Fibroblast of lung (primary cell): ENCODE results near the gene C20orf204. TPM values are rescaled to one million over a fixed set of nuclear protein-coding genes. Genes with fewer than 3 reads are reported as not detected.
A peak's percentile ranks its signal among the peaks of the same experiment; 100 is the strongest.

Source experiments
- DNase-seq, 2 donors: peaks; one replicate each; pipeline versions ENCODE4 v3.0.0 to v3.0.0-alpha.2; 2010; ENCODE audit warnings: low read depth in 2 of 2
- H2AFZ ChIP-seq: 2 replicates; pipeline ENCODE4 v1.5.1; 2012; ENCODE audit warnings: low read length, control low read depth, inconsistent platforms
- H3K27ac ChIP-seq: 2 replicates; pipeline ENCODE4 v1.5.1; 2011; ENCODE audit warnings: low read length, control low read depth; ENCODE audit not compliant: insufficient read depth
- H3K27me3 ChIP-seq: 2 replicates; pipeline ENCODE4 v1.5.1; 2011; ENCODE audit warnings: mild to moderate bottlenecking, low read length; ENCODE audit not compliant: control insufficient read depth, insufficient read depth
- H3K36me3 ChIP-seq: 2 replicates; pipeline ENCODE4 v1.5.1; 2011; ENCODE audit warnings: low read length; ENCODE audit not compliant: control insufficient read depth, insufficient read depth
- H3K4me1 ChIP-seq: 2 replicates; pipeline ENCODE4 v1.5.1; 2011; ENCODE audit warnings: low read length; ENCODE audit not compliant: control insufficient read depth, insufficient read depth; ENCODE audit errors: extremely low read depth
- H3K4me2 ChIP-seq: 2 replicates; pipeline ENCODE4 v1.5.1; 2011; ENCODE audit warnings: low read length, control low read depth; ENCODE audit not compliant: insufficient read depth; ENCODE audit errors: extremely low read depth
- H3K4me3 ChIP-seq, 4 experiments: fragments of 200-600 bp in 1 of 4; sonication (generic) in 1 of 4; replicated peaks in 1 of 4; 2 replicates each; pipeline ENCODE4 v1.5.1; 2011 to 2016; ENCODE audit warnings: low read length in 4 of 4, low read depth in 3 of 4, mild to moderate bottlenecking in 3 of 4, control low read depth in 2 of 4, inconsistent platforms in 1 of 4, mixed read lengths in 1 of 4; ENCODE audit not compliant: insufficient read depth in 1 of 4; ENCODE audit errors: control extremely low read depth in 1 of 4
- H3K79me2 ChIP-seq: 2 replicates; pipeline ENCODE4 v1.5.1; 2012; ENCODE audit warnings: mild to moderate bottlenecking, low read length, inconsistent platforms; ENCODE audit not compliant: control insufficient read depth, insufficient read depth
- H3K9ac ChIP-seq: 2 replicates; pipeline ENCODE4 v1.5.1; 2011; ENCODE audit warnings: mild to moderate bottlenecking, low read length, control low read depth; ENCODE audit not compliant: insufficient read depth
- H3K9me3 ChIP-seq: 2 replicates; pipeline ENCODE4 v1.5.1; 2012; ENCODE audit warnings: low read depth, low read length; ENCODE audit not compliant: control insufficient read depth, insufficient read depth
- H4K20me1 ChIP-seq: 2 replicates; pipeline ENCODE4 v1.5.1; 2011; ENCODE audit warnings: low read length; ENCODE audit not compliant: control insufficient read depth, insufficient read depth; ENCODE audit errors: extremely low read depth
- CTCF ChIP-seq, 2 donors: IDR thresholded peaks in 1 of 2; conservative IDR thresholded peaks in 1 of 2; 1 replicate in 1 of 2; 2 replicates in 1 of 2; pipeline ENCODE4 v1.5.1; 2011 to 2012; ENCODE audit warnings: low read length in 2 of 2, control low read depth in 1 of 2, inconsistent platforms in 1 of 2, low read depth in 1 of 2, mild to moderate bottlenecking in 1 of 2
- EZH2 ChIP-seq: IDR thresholded peaks from 2 replicates; pipeline ENCODE4 v1.5.1; 2012; ENCODE audit warnings: low read length, control low read depth, mild to moderate bottlenecking; ENCODE audit errors: missing control alignments
- polyA plus RNA-seq, 2 donors: library from polyadenylated mRNA; depleted of rRNA in 1 of 2; stranded (reverse) in 1 of 2; unstranded in 1 of 2; fragments of >200 nt; gene quantifications; 2 replicates each; pipeline ENCODE4 v1.2.1, GENCODE V29; 2011 to 2012; ENCODE audit warnings: missing spikeins in 1 of 2
- total RNA-seq: library from RNA; depleted of rRNA; stranded (reverse); fragments of >200 nt; gene quantifications from 2 replicates; pipeline ENCODE4 v1.2.1, GENCODE V29; 2014

Gene C20orf204
- total and polyA plus RNA-seq, 2 donors (not counting 1 experiment from before 2014, with no cell fraction given), result 0.02 to 0.66 TPM

DNA sequence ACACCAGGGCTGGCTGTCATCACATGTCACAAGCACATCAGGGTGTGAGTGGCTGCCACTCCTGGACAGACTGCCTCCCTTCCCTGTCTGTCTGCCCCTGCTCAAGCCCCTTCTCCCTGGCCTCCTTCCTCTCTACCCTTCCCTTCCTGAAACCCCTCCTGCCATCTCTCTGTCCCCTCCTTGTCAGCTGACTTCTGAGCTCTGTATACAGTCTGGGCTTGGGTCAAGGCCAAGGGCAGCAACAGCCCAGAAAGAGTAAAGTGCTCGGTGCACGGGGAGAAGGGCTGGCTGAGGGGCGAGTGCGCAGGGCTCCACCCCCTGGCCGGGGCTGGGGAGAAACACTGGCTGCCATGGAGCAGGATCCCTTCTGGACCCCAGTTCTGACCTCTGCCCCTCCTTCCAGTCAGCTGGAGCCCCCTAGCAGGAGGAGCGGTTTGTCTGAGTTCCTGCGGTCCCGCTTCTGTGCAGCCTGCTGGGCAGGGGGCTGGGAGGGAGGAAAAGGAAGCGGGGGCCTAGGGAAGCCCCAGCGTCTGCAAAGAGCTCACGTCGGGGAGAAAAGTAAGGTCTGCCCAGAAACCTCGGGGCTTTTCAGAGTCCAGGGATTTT is 46.2 kb downstream of the C20orf204 start:
- TF ChIP-seq CTCF (conservative IDR thresholded peaks at IDR 0.05 in 1 of 2, IDR thresholded peaks at IDR 0.05 in 1 of 2; ENCODE audit: low read depth in 1 of 2, low read length in 2 of 2), result no peak
- H3K36me3 ChIP-seq, result no peaks in the 10 kb centered on the region
- no peaks in the 10 kb centered on the region for H3K9me3 ChIP-seq
- H2AFZ ChIP-seq, result no peak overlapping the region
- no peak for DNase-seq
- H3K4me2 ChIP-seq, result no peak overlapping the region
- H3K4me1 ChIP-seq, result peaks cover 10% of the 10 kb centered on the region
- no peak overlapping the region for H3K27ac ChIP-seq
- no peak overlapping the region for H3K9ac ChIP-seq
- H3K27me3 ChIP-seq, result peaks cover 24% of the 10 kb centered on the region
- no peaks in the 10 kb centered on the region for H3K79me2 ChIP-seq
- no peaks in the 10 kb centered on the region for H4K20me1 ChIP-seq
- no peak overlapping the region for H3K4me3 ChIP-seq

DNA sequence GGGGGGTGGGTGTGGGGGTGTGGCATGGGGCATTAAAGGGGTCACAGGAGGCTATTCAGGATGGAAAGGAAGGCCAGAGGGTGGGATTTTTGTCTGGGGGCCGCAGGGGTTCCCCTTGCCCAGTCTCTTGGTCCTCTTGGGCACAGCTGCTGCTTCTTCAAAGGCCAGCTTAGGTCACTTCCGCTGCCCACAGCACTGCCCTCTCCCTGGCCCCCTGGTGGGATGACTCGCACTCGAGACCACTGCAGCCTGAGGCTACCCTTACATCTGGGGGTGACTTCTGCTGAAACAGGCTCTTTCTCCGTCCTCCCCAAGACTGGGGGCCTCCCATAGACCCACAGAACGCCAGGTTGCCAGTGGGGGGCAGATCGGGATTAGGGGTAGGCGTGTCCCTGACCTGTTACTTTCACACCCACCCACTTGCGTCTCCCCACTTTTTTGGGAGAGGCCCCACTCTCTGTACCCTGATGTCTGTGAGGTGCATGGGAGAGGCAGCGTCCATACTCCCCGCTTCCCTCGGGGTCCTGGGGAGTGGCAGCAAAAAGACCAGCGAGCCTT is 46.9 kb downstream of the C20orf204 start:
- Histone ChIP-seq H3K36me3 (no peaks in the 10 kb centered on the region), H3K27ac (no peak overlapping the region), H3K4me1 (peaks cover 10% of the 10 kb centered on the region), H3K9me3 (no peaks in the 10 kb centered on the region), H3K27me3 (peaks cover 24% of the 10 kb centered on the region), H4K20me1 (no peaks in the 10 kb centered on the region), H3K4me2 (peak overlapping the region; percentile 70), H2AFZ (no peak overlapping the region), H3K9ac (no peak overlapping the region), H3K79me2 (no peaks in the 10 kb centered on the region), H3K4me3 (peak overlapping the region in 1 of 4 experiments; percentile 36)
- no peak for DNase-seq
- TF ChIP-seq EZH2 (no peak), CTCF (conservative IDR thresholded peaks at IDR 0.05 in 1 of 2, IDR thresholded peaks at IDR 0.05 in 1 of 2; ENCODE audit: low read depth in 1 of 2, low read length in 2 of 2) (no peak)

- Histone ChIP-seq H3K4me2 (peak overlapping the region; percentile 70), H3K4me1 (peaks cover 8% of the 10 kb centered on the region), H3K4me3 (peak overlapping the region in 1 of 4 experiments; percentile 50), H4K20me1 (no peaks in the 10 kb centered on the region), H3K9me3 (no peaks in the 10 kb centered on the region), H3K9ac (no peak overlapping the region), H3K27me3 (peaks cover 24% of the 10 kb centered on the region), H3K27ac (no peak overlapping the region), H3K79me2 (no peaks in the 10 kb centered on the region), H2AFZ (no peak overlapping the region), H3K36me3 (no peaks in the 10 kb centered on the region)
- peak; percentile 65 to 79 for DNase-seq
- TF ChIP-seq CTCF (conservative IDR thresholded peaks at IDR 0.05 in 1 of 2, IDR thresholded peaks at IDR 0.05 in 1 of 2; ENCODE audit: low read depth in 1 of 2, low read length in 2 of 2) (peak; percentile 37 to 48), EZH2 (no peak)
These were observed 47.4 kb downstream of the C20orf204 start for GRCh38 chr20:64083378-64083803.
